HUES64 (cell line): ENCODE data around the gene CPLX1.

Experiments
- H3K27ac ChIP-seq: 2 replicates; pipeline ENCODE4 v1.7.0; 2013; ENCODE audit warnings: low read depth, low read length, inconsistent platforms
- H3K27me3 ChIP-seq: 2 replicates; pipeline ENCODE4 v1.6.1; 2013; ENCODE audit warnings: mild to moderate bottlenecking, low read length; ENCODE audit not compliant: insufficient read depth
- H3K36me3 ChIP-seq: 2 replicates; pipeline ENCODE4 v1.6.1; 2013; ENCODE audit warnings: mild to moderate bottlenecking, low read length; ENCODE audit not compliant: insufficient read depth
- H3K4me1 ChIP-seq: 2 replicates; pipeline ENCODE4 v1.6.1; 2013; ENCODE audit warnings: mild to moderate bottlenecking, low read length, moderate library complexity; ENCODE audit not compliant: insufficient read depth
- H3K4me3 ChIP-seq: 2 replicates; pipeline ENCODE4 v1.5.1; 2013; ENCODE audit warnings: mild to moderate bottlenecking, low read length, moderate library complexity
- H3K9ac ChIP-seq: 2 replicates; pipeline ENCODE4 v1.6.1; 2013; ENCODE audit warnings: mild to moderate bottlenecking, low read depth, low read length
- H3K9me3 ChIP-seq: 2 replicates; pipeline ENCODE4 v1.6.1; 2013; ENCODE audit warnings: low read depth, low read length; ENCODE audit not compliant: insufficient read depth
- WGBS: fragments of 150-250, 120-280 bp; methylation state at CpG from one replicate; pipeline ENCODE4 v1.1.7; 2013; ENCODE audit warnings: missing lambda C conversion rate; 5-methylcytosine and 5-hydroxymethylcytosine counted together

The CPLX1 gene

GRCh38 chr4:839675-840443 is 13.9 kb upstream of the CPLX1 start:
- no peak overlapping the region for H3K27ac ChIP-seq
- H3K27me3 ChIP-seq: no peaks in the 10 kb centered on the region; the same call in 1 of the 2 replicates
- peaks cover 7% of the 10 kb centered on the region; the same call in 1 of the 2 replicates for H3K9me3 ChIP-seq
- no peaks in the 10 kb centered on the region for H3K4me1 ChIP-seq
- 93% methylated on average over 3 of the region's 4 CpGs for WGBS
- no peak overlapping the region for H3K4me3 ChIP-seq
- no peaks in the 10 kb centered on the region for H3K36me3 ChIP-seq
- H3K9ac ChIP-seq: no peak overlapping the region

- H3K27me3 ChIP-seq: no peaks in the 10 kb centered on the region; the same call in 1 of the 2 replicates
- 89% methylated on average over 1 of the region's 1 CpG for WGBS
These were observed 11.8 kb upstream of the CPLX1 start for GRCh38 chr4:837772-838171.

GRCh38 chr4:836750-837301 is 10.9 kb upstream of the CPLX1 start:
- H3K9ac ChIP-seq: no peak overlapping the region
- no peak overlapping the region for H3K27ac ChIP-seq
- H3K9me3 ChIP-seq: peaks cover 7% of the 10 kb centered on the region; the same call in 1 of the 2 replicates
- H3K4me1 ChIP-seq: no peaks in the 10 kb centered on the region
- H3K27me3 ChIP-seq: no peaks in the 10 kb centered on the region; the same call in 1 of the 2 replicates
- 91% methylated on average over 22 of the region's 22 CpGs for WGBS
- no peaks in the 10 kb centered on the region for H3K36me3 ChIP-seq
- no peak overlapping the region for H3K4me3 ChIP-seq

More at GRCh38 chr4:837772-838171, 11.8 kb upstream of the CPLX1 start:
- H3K27ac ChIP-seq: no peak overlapping the region
- no peaks in the 10 kb centered on the region for H3K4me1 ChIP-seq
- no peak overlapping the region for H3K9ac ChIP-seq
- H3K36me3 ChIP-seq: no peaks in the 10 kb centered on the region
- no peak overlapping the region for H3K4me3 ChIP-seq
- H3K9me3 ChIP-seq: peaks cover 7% of the 10 kb centered on the region; the same call in 1 of the 2 replicates

GRCh38 chr4:836003-836511 is 10.1 kb upstream of the CPLX1 start:
- WGBS: 96% methylated on average over 32 of the region's 32 CpGs
- H3K27me3 ChIP-seq: no peaks in the 10 kb centered on the region; the same call in 1 of the 2 replicates
- H3K9me3 ChIP-seq: peaks cover 7% of the 10 kb centered on the region; the same call in 1 of the 2 replicates

GRCh38 chr4:835148-836002 is 9.4 kb upstream of the CPLX1 start:
- Histone ChIP-seq H3K4me3 (no peak overlapping the region), H3K27me3 (peaks cover under 1% of the 10 kb centered on the region; the same call in 1 of the 2 replicates), H3K9ac (no peak overlapping the region), H3K36me3 (no peaks in the 10 kb centered on the region), H3K9me3 (peaks cover 7% of the 10 kb centered on the region; the same call in 1 of the 2 replicates), H3K27ac (no peak overlapping the region), H3K4me1 (no peaks in the 10 kb centered on the region)
- WGBS: 92% methylated on average over 46 of the region's 46 CpGs

More at GRCh38 chr4:836003-836511, 10.1 kb upstream of the CPLX1 start:
- Histone ChIP-seq H3K9ac (no peak overlapping the region), H3K4me3 (no peak overlapping the region), H3K36me3 (no peaks in the 10 kb centered on the region), H3K4me1 (no peaks in the 10 kb centered on the region), H3K27ac (no peak overlapping the region)

GRCh38 chr4:834368-835147 is 8.6 kb upstream of the CPLX1 start:
- 90% methylated on average over 29 of the region's 29 CpGs for WGBS
- Histone ChIP-seq H3K9me3 (peaks cover 7% of the 10 kb centered on the region; the same call in 1 of the 2 replicates), H3K4me3 (no peak overlapping the region), H3K27ac (no peak overlapping the region), H3K4me1 (no peaks in the 10 kb centered on the region), H3K36me3 (no peaks in the 10 kb centered on the region), H3K27me3 (peaks cover 7% of the 10 kb centered on the region; the same call in 1 of the 2 replicates), H3K9ac (no peak overlapping the region)

- Histone ChIP-seq H3K9me3 (peaks cover 6% of the 10 kb centered on the region; the same call in 1 of the 2 replicates), H3K4me3 (no peak overlapping the region), H3K4me1 (no peaks in the 10 kb centered on the region), H3K27ac (no peak overlapping the region), H3K36me3 (no peaks in the 10 kb centered on the region), H3K27me3 (peaks cover 14% of the 10 kb centered on the region), H3K9ac (no peak overlapping the region)
- WGBS: 94% methylated on average over 18 of the region's 18 CpGs
These were observed 7.9 kb upstream of the CPLX1 start for GRCh38 chr4:833731-834367.

- Histone ChIP-seq H3K9me3 (peaks cover 3% of the 10 kb centered on the region; the same call in 1 of the 2 replicates), H3K27me3 (peaks cover 21% of the 10 kb centered on the region), H3K4me1 (no peaks in the 10 kb centered on the region), H3K27ac (no peak overlapping the region), H3K36me3 (no peaks in the 10 kb centered on the region), H3K9ac (no peak overlapping the region), H3K4me3 (no peak overlapping the region)
- WGBS: 81% methylated on average over 10 of the region's 10 CpGs
These were observed 7.2 kb upstream of the CPLX1 start for GRCh38 chr4:833156-833555.

- no peak overlapping the region for H3K9ac ChIP-seq
- no peaks in the 10 kb centered on the region for H3K9me3 ChIP-seq
- no peaks in the 10 kb centered on the region for H3K36me3 ChIP-seq
- H3K4me3 ChIP-seq: no peak overlapping the region
- WGBS: 95% methylated on average over 9 of the region's 9 CpGs
- peaks cover 27% of the 10 kb centered on the region for H3K27me3 ChIP-seq
- no peak overlapping the region for H3K27ac ChIP-seq
- H3K4me1 ChIP-seq: no peaks in the 10 kb centered on the region
These were observed 6.6 kb upstream of the CPLX1 start for GRCh38 chr4:832536-832935.

- Histone ChIP-seq H3K4me1 (no peaks in the 10 kb centered on the region), H3K4me3 (no peak overlapping the region), H3K36me3 (no peaks in the 10 kb centered on the region), H3K9me3 (no peaks in the 10 kb centered on the region), H3K27ac (no peak overlapping the region), H3K27me3 (peaks cover 31% of the 10 kb centered on the region), H3K9ac (no peak overlapping the region)
- WGBS: 85% methylated on average over 7 of the region's 7 CpGs
These were observed 6.2 kb upstream of the CPLX1 start for GRCh38 chr4:832108-832507.
